GM21717 (cell line): ENCODE results near the gene HOXC6.

ENCODE experiments used
- ATAC-seq: cut with Tn5 transposase; IDR thresholded peaks from one replicate; pipeline ENCODE4 v1.9.1; 2021; ENCODE audit warnings: mild to moderate bottlenecking, moderate library complexity; ENCODE audit not compliant: unreplicated experiment

The HOXC6 gene

DNA sequence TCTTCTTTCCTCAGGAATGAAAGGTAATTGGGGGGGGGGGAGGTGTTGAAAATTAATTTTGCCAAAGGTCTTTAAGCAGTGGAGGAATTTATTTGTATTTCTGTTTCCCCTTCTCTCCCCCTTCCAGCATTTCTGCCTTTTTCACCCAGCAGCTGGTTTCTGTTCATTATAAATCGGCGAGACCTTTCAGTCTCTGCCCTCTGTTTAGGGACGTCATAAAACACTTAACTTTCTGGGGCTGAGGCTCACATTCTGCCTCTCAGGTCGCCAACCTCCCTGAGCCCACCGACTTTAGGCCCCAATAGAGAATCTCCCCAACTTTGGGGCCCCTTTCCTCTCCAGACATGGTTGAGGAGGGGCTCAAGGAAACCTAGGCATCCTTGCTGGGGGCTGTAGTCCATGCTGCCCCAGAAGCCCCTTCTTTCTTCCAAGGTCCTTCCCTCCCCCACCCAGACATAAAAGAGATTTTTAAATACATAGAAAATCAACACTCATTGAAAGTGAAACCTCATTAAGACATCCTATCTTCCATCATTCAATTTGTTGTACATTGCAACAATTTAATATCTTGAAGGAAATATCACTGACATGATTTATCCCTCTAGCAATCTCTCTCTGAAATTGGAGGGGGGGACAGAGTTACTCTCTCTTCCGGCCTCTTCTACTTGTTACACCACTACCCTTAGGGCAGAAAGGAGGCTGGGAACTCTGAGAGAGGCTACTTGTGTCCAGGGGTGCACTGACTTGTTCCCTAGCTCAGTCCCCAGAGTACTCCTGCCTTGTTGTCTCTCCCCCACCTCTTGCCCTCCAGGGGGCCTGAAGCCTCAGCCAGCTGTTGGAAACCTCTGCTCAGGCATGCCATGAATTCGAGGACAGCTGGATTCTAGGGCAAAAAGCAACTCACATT, 2.5 kb upstream of the HOXC6 start:
- no peak for ATAC-seq

DNA sequence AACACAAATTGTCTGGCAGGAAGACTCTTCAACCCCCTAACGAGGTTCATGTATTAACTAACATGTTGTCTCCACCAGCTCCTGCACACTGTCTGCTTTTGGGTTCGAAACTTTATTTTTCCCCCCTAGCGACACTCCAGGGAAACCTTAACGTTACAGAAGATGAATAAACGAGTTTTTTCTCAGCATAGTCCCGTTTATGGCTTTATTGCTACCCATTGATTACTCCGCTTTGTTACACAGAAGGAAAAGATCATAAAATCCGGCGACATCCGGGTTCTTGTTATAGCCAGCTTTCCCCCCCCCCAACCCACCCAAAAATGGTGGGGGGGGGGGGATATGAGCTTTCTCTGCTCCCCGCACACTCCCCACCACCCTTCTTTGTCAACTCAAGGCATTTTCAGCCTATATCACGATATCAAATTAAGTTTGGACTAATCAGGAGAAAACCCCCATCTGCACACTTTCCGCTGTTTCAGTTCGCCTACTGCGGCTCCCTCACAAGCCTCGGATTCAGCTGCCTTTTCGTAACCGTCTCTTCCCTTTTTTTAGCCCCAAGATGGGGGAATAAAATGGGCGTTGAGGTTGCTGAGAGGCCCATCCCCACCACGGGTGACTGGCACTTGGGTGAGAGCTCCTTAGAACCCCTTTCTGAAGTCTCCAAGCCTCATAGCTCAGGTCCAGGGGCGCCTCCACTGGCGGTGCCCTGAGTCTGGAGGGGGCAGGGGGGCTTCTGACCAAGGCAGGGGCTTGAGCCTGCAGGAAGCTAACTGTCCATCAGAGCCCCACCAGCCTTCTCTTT, 1.4 kb upstream of the HOXC6 start:
- no peak for ATAC-seq

DNA sequence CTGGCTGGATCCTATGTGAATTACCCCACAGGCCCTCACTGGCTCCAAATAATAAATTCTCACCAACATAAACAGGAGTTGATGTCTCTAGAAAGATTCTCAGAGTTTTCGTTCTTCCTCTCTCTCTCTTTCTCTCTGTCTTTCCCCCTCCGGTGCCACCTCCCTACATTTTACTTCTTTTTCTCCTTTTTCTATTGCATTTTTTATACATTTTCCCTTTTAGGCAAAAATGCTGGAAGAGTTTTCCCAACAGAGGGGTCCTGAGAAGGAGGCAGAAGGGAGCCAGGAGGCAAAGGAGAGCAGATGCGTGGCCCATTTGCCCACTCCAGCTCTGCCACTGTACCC, 826 bp upstream of the HOXC6 start:
- no peak for ATAC-seq

- ATAC-seq, result no peak
Measured at GRCh38 chr12:54029529-54030441, 1.5 kb downstream of the HOXC6 start.

DNA sequence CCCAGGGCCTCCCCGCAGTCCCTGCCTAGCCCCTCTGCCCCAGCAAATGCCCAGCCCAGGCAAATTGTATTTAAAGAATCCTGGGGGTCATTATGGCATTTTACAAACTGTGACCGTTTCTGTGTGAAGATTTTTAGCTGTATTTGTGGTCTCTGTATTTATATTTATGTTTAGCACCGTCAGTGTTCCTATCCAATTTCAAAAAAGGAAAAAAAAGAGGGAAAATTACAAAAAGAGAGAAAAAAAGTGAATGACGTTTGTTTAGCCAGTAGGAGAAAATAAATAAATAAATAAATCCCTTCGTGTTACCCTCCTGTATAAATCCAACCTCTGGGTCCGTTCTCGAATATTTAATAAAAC, 2.2 kb downstream of the HOXC6 start:
- ATAC-seq, result no peak

DNA sequence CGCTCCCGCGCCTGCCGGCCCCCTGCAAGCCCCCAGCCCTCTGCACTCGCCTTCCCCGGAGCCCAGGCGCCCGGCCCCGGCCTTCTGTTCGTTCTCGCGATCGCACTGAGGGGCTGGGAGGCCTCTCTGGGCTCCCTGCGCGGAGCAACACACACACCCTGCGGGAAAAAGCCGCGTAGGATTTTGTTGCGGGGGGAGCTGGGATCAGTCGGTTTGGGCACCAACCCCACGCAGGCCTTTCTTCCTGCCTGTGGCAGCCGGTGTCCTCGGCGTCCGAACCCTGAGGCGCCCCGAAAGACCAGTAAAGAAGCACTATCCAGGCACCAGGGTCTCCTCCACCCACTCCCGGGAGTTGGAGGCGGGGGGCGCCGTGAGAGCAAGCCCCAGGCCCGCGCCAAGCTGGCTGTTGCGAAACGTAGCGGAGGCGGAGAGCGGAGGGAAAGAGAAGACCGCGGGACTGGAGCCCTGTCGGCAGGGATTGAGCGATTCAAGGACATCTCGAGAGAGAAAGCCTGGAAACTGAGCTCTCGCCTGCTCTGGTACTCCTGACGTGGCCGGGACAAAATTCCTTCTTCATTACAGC, 2.7 kb downstream of the HOXC6 start:
- ATAC-seq, result no peak

- ATAC-seq, result no peak
Measured at GRCh38 chr12:54031480-54031879, 3.2 kb downstream of the HOXC6 start.

DNA sequence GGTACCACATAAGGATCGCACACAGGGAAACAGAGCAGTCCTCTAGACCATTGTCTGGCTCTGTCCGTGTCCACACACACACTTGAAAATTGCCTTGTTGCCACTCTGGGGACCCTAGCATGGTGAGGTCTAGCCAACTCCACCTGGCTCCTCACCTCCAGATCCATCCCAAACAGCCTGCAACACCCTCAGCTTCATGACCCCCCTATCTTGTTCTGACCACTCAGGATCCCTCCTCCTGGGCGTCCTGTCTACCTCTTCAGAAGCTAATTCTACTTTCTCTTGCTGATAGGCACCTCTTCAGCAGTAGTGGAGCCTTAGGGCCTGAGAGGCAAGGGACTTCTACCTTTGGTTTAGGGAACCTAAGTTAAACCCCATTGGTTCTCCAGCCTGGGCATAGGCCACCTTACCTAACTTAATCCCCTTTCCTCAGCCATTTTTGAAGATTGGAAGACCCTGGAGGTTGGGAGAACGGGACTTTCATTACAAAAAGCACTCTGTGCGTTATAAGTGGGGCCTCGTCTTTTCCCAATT, 3.9 kb downstream of the HOXC6 start:
- ATAC-seq, result no peak

- no peak for ATAC-seq
Measured at GRCh38 chr12:54032627-54033100, 4.4 kb downstream of the HOXC6 start, which contains the start of gene HOXC5. Gene HOXC5 (plus strand): TSS chr12:54033050. CDS start chr12:54033123, 73 bp downstream.

DNA sequence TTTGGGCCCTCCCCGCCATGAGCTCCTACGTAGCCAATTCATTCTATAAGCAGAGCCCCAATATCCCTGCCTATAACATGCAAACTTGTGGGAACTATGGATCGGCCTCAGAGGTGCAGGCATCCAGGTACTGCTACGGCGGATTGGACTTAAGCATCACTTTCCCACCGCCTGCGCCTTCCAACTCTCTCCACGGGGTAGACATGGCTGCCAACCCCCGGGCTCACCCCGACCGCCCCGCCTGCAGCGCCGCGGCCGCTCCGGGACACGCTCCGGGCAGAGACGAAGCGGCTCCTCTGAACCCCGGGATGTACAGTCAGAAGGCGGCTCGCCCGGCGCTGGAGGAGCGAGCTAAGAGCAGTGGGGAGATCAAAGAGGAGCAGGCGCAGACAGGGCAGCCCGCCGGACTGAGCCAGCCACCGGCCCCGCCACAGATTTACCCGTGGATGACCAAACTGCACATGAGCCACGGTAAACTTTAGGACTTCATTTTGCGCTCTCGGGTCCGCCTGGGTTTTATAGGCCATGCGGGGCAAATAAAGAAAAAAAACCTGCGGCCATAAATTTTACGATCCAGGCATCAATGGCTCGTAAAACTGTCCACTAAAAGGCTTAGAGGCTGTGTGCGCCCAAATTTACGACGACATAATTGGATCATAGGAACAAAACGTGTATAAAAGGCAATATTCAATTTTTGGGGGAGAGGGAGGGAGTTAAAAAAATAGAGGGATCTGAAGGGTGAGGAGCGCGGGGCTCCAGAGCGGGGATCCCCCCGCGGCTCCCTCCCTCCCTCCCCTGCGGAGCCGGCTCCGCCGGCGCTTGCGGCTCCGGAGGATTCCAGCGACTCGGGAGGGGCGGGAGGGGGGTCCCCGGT, 5.1 kb downstream of the HOXC6 start:
- no peak for ATAC-seq

DNA sequence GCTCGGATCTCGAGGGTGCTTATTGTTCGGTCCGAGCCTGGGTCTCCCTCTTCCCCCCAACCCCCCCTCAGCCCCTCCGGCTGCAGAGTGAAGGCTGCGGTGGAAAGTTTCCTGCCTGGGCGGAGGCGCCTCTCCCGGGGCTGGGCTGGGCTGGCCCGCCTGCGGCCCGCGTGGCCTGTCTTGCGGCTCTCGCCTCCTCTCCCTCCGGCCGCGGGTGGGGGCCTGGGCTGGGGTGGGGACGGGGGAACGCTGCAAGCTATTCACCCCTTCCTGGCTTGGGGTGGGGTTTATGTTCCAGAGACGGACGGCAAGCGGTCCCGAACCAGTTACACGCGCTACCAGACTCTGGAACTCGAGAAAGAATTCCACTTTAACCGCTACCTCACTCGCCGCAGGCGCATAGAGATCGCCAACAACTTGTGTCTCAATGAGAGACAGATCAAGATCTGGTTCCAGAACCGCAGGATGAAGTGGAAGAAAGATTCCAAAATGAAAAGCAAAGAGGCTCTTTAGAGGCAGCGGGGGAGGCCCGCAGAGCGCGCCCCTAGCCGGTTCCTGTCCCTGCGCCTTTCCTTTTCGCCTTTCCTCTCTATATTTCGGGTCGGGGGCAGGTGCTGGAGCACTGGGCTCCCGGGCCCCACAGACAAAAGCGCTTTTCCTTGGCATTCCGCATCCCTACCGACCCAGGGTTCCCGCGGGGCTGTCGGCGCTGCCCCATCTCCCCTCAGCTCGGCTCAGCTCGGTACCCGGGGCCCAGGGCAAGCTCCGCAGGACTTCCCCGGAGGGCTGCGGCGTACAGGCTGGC, 5.9 kb downstream of the HOXC6 start:
- ATAC-seq, result no peak

DNA sequence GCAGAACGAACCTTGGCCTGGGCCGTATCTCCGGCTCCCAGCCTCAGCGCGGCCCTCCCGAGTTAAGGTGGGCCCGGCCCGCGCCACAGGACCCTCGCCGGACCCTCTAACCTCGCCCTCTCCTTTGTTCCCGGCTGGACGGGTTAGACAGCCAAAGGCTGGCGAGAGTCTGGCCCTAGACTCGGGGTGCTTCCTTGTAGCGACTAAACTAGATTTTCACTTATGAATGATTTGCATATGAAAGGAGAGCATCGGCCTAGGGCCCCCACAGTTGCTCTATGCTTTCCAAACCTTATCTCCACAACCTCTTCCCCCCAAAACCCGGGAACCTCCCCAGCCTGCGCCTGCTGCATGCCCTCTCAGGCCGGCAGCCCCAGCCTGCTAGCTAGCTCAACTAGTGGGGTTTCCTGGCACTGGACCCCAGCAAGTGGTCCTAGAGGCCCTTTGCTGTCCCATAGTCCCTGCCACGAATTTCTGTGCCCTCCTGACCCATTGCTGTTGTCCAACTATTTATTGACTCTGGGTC, 6.6 kb downstream of the HOXC6 start:
- ATAC-seq, result no peak

DNA sequence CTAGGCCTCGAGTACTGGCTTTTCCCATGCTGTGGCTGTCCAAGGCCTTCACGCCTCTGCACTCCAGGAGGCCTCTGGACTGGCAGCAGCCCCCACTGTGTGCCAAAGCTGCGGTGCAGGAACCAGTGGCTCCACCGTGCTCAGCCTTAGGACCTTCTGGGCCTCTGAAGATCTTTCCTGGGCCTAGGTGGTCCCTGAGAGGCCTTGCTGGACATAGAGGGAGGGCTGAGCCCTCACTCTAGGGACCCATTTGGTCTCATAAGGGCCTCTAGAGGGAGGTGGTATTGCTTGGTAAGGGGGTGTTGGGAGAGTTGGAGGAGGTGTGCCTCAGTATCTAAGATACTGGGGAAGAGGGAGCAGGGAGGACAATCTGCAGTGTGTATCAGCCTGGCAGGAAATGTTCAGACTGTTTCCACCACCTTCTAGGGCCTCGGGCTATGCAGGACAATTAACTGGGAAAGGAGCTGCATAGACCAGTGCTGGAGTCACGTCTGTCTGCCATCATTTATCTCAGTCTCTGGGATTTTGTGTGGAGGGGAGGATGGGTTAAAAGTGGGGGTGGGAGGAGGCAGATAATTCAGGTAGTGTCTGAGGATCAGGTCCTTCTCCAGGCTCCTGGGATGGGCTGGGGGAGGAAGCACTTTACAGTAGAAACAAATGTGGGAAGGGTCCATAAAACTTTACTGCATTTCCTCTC, 7.5 kb downstream of the HOXC6 start:
- no peak for ATAC-seq

- no peak for ATAC-seq
Measured at GRCh38 chr12:54036620-54037359, 8.6 kb downstream of the HOXC6 start.

- ATAC-seq, result no peak
Measured at GRCh38 chr12:54037360-54038283, 9.4 kb downstream of the HOXC6 start.

DNA sequence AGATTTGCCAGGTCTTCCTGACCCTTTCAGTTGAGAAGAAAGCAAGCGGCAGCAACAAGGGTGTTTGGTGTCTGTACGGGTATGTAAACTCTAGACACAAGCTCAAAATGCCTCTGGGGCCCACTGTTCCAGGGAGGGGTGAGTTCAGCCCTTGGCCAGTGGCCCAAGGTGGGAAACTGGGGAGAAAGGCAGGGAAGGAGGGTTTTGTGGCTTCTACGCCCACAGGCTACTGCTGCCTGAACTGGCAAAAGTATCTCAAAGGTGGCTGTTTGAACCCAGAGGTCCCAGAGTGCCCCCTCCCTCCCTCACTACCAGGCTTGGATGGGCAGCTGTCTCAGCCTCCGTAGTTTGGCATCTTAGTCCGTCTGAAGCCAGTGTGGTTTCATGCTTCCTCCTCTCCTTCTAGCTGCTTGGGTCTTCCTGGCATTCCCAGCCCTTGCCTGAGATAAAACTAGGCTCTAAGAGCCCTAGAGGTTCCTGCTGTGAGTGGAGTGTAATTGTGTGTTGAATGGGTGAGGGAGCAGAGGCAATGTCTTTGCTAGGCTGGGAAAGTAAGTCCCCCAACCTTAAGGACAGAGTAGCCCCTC, 10.1 kb downstream of the HOXC6 start:
- no peak for ATAC-seq
